Keratinocyte (primary cell): ENCODE data around the gene LRRN4CL. TPM values are rescaled to one million over a fixed set of nuclear protein-coding genes. Genes with fewer than 3 reads are reported as not detected.

Source experiments
- DNase-seq: peaks from one replicate; pipeline ENCODE4 v3.0.0-alpha.2; 2011; ENCODE audit warnings: low read depth, missing footprints, low spot score
- FAIRE-seq: peaks from 2 replicates; lab custom pipeline; 2011; peaks lifted over from hg19 to GRCh38; lab: Jason Lieb, UNC
- H2AFZ ChIP-seq: 2 replicates; pipeline ENCODE4 v1.6.0; 2012; ENCODE audit warnings: low read length, control low read depth, inconsistent platforms; ENCODE audit not compliant: control insufficient read depth
- H3K27ac ChIP-seq: 2 replicates; pipeline ENCODE4 v1.5.1; 2011; ENCODE audit warnings: low read length; ENCODE audit not compliant: control insufficient read depth, insufficient read depth
- H3K27me3 ChIP-seq: 3 replicates; pipeline ENCODE4 v1.6.0; 2011; ENCODE audit warnings: low read length; ENCODE audit not compliant: control insufficient read depth, insufficient read depth; ENCODE audit errors: extremely low read depth
- H3K36me3 ChIP-seq, 2 experiments: 2 replicates in 1 of 2; 3 replicates in 1 of 2; pipeline ENCODE4 v1.5.1; 2011; ENCODE audit warnings: low read length in 2 of 2, mild to moderate bottlenecking in 1 of 2; ENCODE audit not compliant: control insufficient read depth in 2 of 2, insufficient read depth in 2 of 2; ENCODE audit errors: extremely low read depth in 1 of 2
- H3K4me1 ChIP-seq: 3 replicates; pipeline ENCODE4 v1.5.1; 2011; ENCODE audit warnings: low read length; ENCODE audit not compliant: control insufficient read depth, insufficient read depth; ENCODE audit errors: extremely low read depth
- H3K4me2 ChIP-seq: 3 replicates; pipeline ENCODE4 v1.6.0; 2011; ENCODE audit warnings: low read depth, low read length; ENCODE audit not compliant: control insufficient read depth, insufficient read depth; ENCODE audit errors: extremely low read depth
- H3K4me3 ChIP-seq, 3 experiments: fragments of 200-600 bp in 1 of 3; sonication (generic) in 1 of 3; 2 replicates in 2 of 3; 3 replicates in 1 of 3; pipeline ENCODE4 v1.5.1; 2011 to 2016; ENCODE audit warnings: low read length in 3 of 3, mild to moderate bottlenecking in 3 of 3, control low read depth in 2 of 3, inconsistent platforms in 1 of 3, low read depth in 1 of 3, mixed read lengths in 1 of 3, mixed run types in 1 of 3, moderate library complexity in 1 of 3; ENCODE audit not compliant: control insufficient read depth in 2 of 3, insufficient read depth in 2 of 3; ENCODE audit errors: extremely low read depth in 1 of 3
- H3K79me2 ChIP-seq: 2 replicates; pipeline ENCODE4 v1.6.0; 2012; ENCODE audit warnings: low read length; ENCODE audit not compliant: control insufficient read depth, insufficient read depth
- H3K9ac ChIP-seq: 3 replicates; pipeline ENCODE4 v1.6.0; 2011; ENCODE audit warnings: low read length; ENCODE audit not compliant: control insufficient read depth, insufficient read depth; ENCODE audit errors: extremely low read depth
- H3K9me1 ChIP-seq: 3 replicates; pipeline ENCODE4 v1.6.0; 2011; ENCODE audit warnings: low read length; ENCODE audit not compliant: control insufficient read depth, insufficient read depth; ENCODE audit errors: extremely low read depth
- H3K9me3 ChIP-seq: 2 replicates; pipeline ENCODE4 v1.5.1; 2012; ENCODE audit warnings: low read depth, low read length; ENCODE audit not compliant: control insufficient read depth
- H4K20me1 ChIP-seq: 3 replicates; pipeline ENCODE4 v1.6.0; 2011; ENCODE audit warnings: low read length; ENCODE audit not compliant: control insufficient read depth, insufficient read depth; ENCODE audit errors: extremely low read depth
- EZH2 ChIP-seq: IDR thresholded peaks from one replicate; pipeline ENCODE4 v1.6.1; 2012; ENCODE audit warnings: inconsistent platforms, mild to moderate bottlenecking, low read length, moderate library complexity
- dilution Hi-C: fragments of 300-500 bp; cut with MboI; formaldehyde crosslinking; loops from one replicate; pipeline ENCODE4 v1.7.0; 2020; ENCODE audit warnings: low sequenced_read_pairs; ENCODE audit not compliant: extremely low pct_ligation_motif_present
- polyA plus RNA-seq, 5 experiments: library from polyadenylated mRNA; depleted of rRNA in 3 of 5; stranded (reverse) in 3 of 5; stranded (forward) in 1 of 5; unstranded in 1 of 5; fragments of >200 nt; gene quantifications; 1 replicate in 1 of 5; 2 replicates in 3 of 5; 3 replicates in 1 of 5; pipeline versions ENCODE4 v1.2.1 to v1.2.3, GENCODE V29; 2011 to 2012; ENCODE audit warnings: missing spikeins in 2 of 5, low read depth in 1 of 5, low replicate concordance in 1 of 5
- TF ChIP-seq, protein P1 (sequence below), 3 experiments: IDR thresholded peaks in 1 of 3; conservative IDR thresholded peaks in 1 of 3; optimal IDR thresholded peaks in 1 of 3; 2 replicates in 2 of 3; 3 replicates in 1 of 3; pipeline versions ENCODE3 to v1.5.1; 2011; ENCODE audit warnings: low read length in 3 of 3, mild to moderate bottlenecking in 3 of 3, moderate library complexity in 2 of 3, control low read depth in 1 of 3, inconsistent platforms in 1 of 3; ENCODE audit not compliant: insufficient read depth in 2 of 3; ENCODE audit errors: extremely low read depth in 1 of 3

Gene LRRN4CL
- polyA plus RNA-seq, 1 donor (not counting 4 experiments of a cell fraction or from before 2014, with no cell fraction given), result 0.08 TPM

DNA sequence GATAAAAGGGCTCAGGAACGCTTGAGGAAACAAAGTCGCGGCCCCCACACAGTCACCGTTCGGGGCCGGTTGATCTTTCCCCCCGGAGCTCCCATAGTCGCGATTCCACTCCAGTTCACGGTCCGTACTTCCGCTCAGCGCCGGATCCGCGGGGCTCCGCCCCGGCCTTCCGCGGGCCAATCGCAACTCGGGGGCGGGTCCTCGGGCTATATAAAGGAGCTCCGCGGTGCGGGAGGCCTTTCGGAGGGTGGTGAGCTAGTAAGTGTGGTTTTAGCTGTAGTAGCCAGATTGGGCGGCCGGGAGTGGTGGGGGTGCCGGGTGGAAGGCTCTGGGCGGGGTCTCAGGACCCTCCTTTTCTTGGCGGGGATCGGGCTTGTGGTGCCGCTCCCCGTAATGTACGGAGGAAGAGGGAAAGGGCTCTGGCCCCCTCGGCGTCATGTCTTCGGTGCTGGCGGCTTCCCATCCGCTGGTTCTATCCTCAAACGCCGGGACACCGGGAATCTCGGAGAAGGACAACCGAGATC, 24.2 kb downstream of the LRRN4CL start, which contains the start of the genes C11orf98 and CSKMT:
C11orf98 (minus strand) TSS at position 136 of the 524 bp plus-strand sequence; CDS start at position 95, 41 bp downstream.
CSKMT (plus strand) TSS at position 238 of the 524 bp plus-strand sequence. CDS start 568 bp downstream, outside the sequence.
- Histone ChIP-seq H3K36me3 (peaks cover 23 to 37% of the 10 kb centered on the region in 2 experiments), H4K20me1 (peaks cover 4% of the 10 kb centered on the region), H3K4me1 (peaks cover 24% of the 10 kb centered on the region), H3K79me2 (peaks cover 42% of the 10 kb centered on the region), H3K27me3 (no peaks in the 10 kb centered on the region), H3K27ac (peak within 1 kb of the TSS; percentile 86), H3K9me3 (no peaks in the 10 kb centered on the region), H2AFZ (peak within 1 kb of the TSS; percentile 66), H3K9ac (peak within 1 kb of the TSS; percentile 95), H3K9me1 (no peaks in the 10 kb centered on the region), H3K4me3 (peak within 1 kb of the TSS; percentile 93 to 97 (median 95)), H3K4me2 (peak within 1 kb of the TSS; percentile 95)
- DNase-seq (peak; percentile 77), FAIRE-seq (no peak)
- dilution Hi-C loops, result no loop called here
- TF ChIP-seq EZH2, result no peak
- TF ChIP-seq, protein P1, sequence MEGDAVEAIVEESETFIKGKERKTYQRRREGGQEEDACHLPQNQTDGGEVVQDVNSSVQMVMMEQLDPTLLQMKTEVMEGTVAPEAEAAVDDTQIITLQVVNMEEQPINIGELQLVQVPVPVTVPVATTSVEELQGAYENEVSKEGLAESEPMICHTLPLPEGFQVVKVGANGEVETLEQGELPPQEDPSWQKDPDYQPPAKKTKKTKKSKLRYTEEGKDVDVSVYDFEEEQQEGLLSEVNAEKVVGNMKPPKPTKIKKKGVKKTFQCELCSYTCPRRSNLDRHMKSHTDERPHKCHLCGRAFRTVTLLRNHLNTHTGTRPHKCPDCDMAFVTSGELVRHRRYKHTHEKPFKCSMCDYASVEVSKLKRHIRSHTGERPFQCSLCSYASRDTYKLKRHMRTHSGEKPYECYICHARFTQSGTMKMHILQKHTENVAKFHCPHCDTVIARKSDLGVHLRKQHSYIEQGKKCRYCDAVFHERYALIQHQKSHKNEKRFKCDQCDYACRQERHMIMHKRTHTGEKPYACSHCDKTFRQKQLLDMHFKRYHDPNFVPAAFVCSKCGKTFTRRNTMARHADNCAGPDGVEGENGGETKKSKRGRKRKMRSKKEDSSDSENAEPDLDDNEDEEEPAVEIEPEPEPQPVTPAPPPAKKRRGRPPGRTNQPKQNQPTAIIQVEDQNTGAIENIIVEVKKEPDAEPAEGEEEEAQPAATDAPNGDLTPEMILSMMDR (optimal IDR thresholded peaks at IDR 0.05 in 1 of 3, IDR thresholded peaks at IDR 0.05 in 1 of 3, conservative IDR thresholded peaks at IDR 0.05 in 1 of 3; ENCODE audit: extremely low read depth in 1 of 3, insufficient read depth in 2 of 3, low read length in 3 of 3), result no peak

DNA sequence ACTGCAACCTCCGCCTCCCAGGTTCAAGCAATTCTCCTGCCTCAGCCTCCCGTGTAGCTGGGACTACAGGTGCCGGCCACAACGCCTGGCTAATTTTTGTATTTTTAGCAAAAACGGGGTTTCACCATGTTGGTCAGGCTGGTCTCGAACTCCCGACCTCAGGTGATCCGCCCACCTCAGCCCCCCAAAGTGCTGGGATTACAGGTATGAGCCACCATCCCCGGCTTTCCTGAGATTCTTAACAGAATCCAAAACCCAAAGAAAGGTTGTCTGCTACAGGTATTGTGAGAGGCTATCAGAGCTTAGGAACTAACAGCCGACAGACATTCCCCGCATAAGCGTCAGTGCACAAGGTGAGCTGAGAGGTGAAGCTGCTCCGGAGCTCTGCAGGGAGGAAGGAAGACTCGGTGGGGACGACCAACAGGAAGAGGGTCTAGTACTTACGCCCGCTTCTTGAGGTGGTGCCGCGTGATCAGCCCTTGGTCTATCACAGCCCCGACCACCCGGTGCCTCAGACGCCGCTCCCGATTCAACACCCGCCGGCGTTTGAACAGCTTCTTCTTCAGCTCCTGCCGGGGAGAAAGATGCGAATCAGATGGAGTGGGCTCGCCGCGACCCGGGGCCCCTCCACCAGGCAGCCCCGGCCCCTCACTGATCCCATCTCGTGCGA, 24.8 kb downstream of the LRRN4CL start:
- FAIRE-seq, result no peak

More for the DNA sequence above, 24.8 kb downstream of the LRRN4CL start:
- H4K20me1 ChIP-seq, result peaks cover 4% of the 10 kb centered on the region
- no peak for DNase-seq
- dilution Hi-C loops, result no loop called here
- H3K9ac ChIP-seq, result peak overlapping the region; percentile 95
- peaks cover 18% of the 10 kb centered on the region for H3K4me1 ChIP-seq
- H3K36me3 ChIP-seq, result peaks cover 22 to 32% of the 10 kb centered on the region in 2 experiments
- no peaks in the 10 kb centered on the region for H3K9me3 ChIP-seq
- H3K27ac ChIP-seq, result peak overlapping the region; percentile 86
- peak overlapping the region; percentile 66 for H2AFZ ChIP-seq
- no peaks in the 10 kb centered on the region for H3K9me1 ChIP-seq
- H3K4me2 ChIP-seq, result peak overlapping the region; percentile 76
- no peaks in the 10 kb centered on the region for H3K27me3 ChIP-seq
- TF ChIP-seq, protein P1 (optimal IDR thresholded peaks at IDR 0.05 in 1 of 3, IDR thresholded peaks at IDR 0.05 in 1 of 3, conservative IDR thresholded peaks at IDR 0.05 in 1 of 3; ENCODE audit: extremely low read depth in 1 of 3, insufficient read depth in 2 of 3, low read length in 3 of 3), result no peak
- no peak for TF ChIP-seq EZH2
- H3K4me3 ChIP-seq, result peak overlapping the region; percentile 93 to 97 (median 95)
- H3K79me2 ChIP-seq, result peaks cover 39% of the 10 kb centered on the region
